A673 (cell line): ENCODE data around the gene ACTMAP. TPM values are rescaled to one million over a fixed set of nuclear protein-coding genes. Genes with fewer than 3 reads are reported as not detected.
"Not testable (repeated sequence)": the region's sequence is repeated elsewhere in the genome, so short reads cannot be mapped to it uniquely, and the experiment has no call there.

Source experiments
- BruUV-seq: library from RNA; stranded (reverse); fragments of 400-500 nt; replicated peaks from 2 replicates; lab custom pipeline; 2021; lab: Mats Ljungman, UMichigan
- CTCF ChIA-PET: fragments of 300-600 bp; sonication (Branson Sonifier 250); formaldehyde crosslinking; loops from one replicate; lab custom pipeline; 2022; ENCODE audit warnings: antibody characterized with exemption; lab: Charles Lee
- POLR2A ChIA-PET: fragments of 300-600 bp; sonication (Branson Sonifier 250); formaldehyde crosslinking; loops from one replicate; lab custom pipeline; 2022; ENCODE audit warnings: antibody characterized with exemption; ENCODE audit not compliant: low non-redundant PET; lab: Charles Lee
- DNase-seq: peaks from one replicate; pipeline ENCODE4 v3.0.0-alpha.2; 2015; ENCODE audit warnings: low spot score
- H3K27ac ChIP-seq: fragments of 200-600 bp; sonication (generic); 2 replicates; pipeline ENCODE4 v1.5.1; 2016; ENCODE audit warnings: mixed run types, low read depth, mild to moderate bottlenecking, mixed read lengths, antibody characterized with exemption, low read length; ENCODE audit not compliant: poor library complexity, severe bottlenecking
- H3K27me3 ChIP-seq: fragments of 200-600 bp; sonication (generic); replicated peaks from 2 replicates; pipeline ENCODE4 v1.6.1; 2017; ENCODE audit warnings: mixed run types, low read depth, mild to moderate bottlenecking, mixed read lengths, antibody characterized with exemption, low read length; ENCODE audit not compliant: insufficient read depth, poor library complexity
- H3K36me3 ChIP-seq: fragments of 200-600 bp; sonication (generic); 2 replicates; pipeline ENCODE4 v1.6.1; 2016; ENCODE audit warnings: mixed run types, mild to moderate bottlenecking, mixed read lengths, antibody characterized with exemption, low read length; ENCODE audit not compliant: insufficient read depth, poor library complexity, severe bottlenecking
- H3K4me1 ChIP-seq: fragments of 200-600 bp; sonication (generic); 2 replicates; pipeline ENCODE4 v1.6.1; 2017; ENCODE audit warnings: mixed run types, mild to moderate bottlenecking, mixed read lengths, antibody characterized with exemption, low read length; ENCODE audit not compliant: insufficient read depth, poor library complexity, severe bottlenecking
- H3K4me3 ChIP-seq: fragments of 200-600 bp; sonication (generic); 2 replicates; pipeline ENCODE4 v1.5.1; 2016; ENCODE audit warnings: low read depth, mixed run types, mild to moderate bottlenecking, mixed read lengths, low read length; ENCODE audit not compliant: poor library complexity, severe bottlenecking
- H3K9me3 ChIP-seq: fragments of 200-600 bp; sonication (generic); 2 replicates; pipeline ENCODE4 v1.6.1; 2016; ENCODE audit warnings: mixed run types, low read depth, mild to moderate bottlenecking, mixed read lengths, antibody characterized with exemption, low read length; ENCODE audit not compliant: poor library complexity, severe bottlenecking
- CTCF ChIP-seq: fragments of 300-800, 200-600 bp; sonication (generic); conservative IDR thresholded peaks from 2 replicates; pipeline ENCODE4 v1.5.1; 2017; ENCODE audit warnings: low read depth, mild to moderate bottlenecking, antibody characterized with exemption, low read length, moderate library complexity, mixed read lengths
- EZH2 ChIP-seq: fragments of 200-600 bp; sonication (generic); IDR thresholded peaks from 2 replicates; pipeline ENCODE4 v1.6.1; 2017; ENCODE audit warnings: borderline replicate concordance, low read depth, mild to moderate bottlenecking, mixed read lengths, antibody characterized with exemption, low read length; ENCODE audit not compliant: poor library complexity, severe bottlenecking
- intact Hi-C: fragments of 100-400 bp; cut with micrococcal nuclease; formaldehyde crosslinking; loops from one replicate; pipeline ENCODE4 v1.10.0; 2022; ENCODE audit not compliant: unreplicated experiment
- total RNA-seq: library from RNA; stranded (reverse); gene quantifications from 2 replicates; pipeline ENCODE4 v1.2.3, GENCODE V29; 2021

Gene ACTMAP
- total RNA-seq, 1 experiment from 2014 or later: 17.1 TPM

DNA sequence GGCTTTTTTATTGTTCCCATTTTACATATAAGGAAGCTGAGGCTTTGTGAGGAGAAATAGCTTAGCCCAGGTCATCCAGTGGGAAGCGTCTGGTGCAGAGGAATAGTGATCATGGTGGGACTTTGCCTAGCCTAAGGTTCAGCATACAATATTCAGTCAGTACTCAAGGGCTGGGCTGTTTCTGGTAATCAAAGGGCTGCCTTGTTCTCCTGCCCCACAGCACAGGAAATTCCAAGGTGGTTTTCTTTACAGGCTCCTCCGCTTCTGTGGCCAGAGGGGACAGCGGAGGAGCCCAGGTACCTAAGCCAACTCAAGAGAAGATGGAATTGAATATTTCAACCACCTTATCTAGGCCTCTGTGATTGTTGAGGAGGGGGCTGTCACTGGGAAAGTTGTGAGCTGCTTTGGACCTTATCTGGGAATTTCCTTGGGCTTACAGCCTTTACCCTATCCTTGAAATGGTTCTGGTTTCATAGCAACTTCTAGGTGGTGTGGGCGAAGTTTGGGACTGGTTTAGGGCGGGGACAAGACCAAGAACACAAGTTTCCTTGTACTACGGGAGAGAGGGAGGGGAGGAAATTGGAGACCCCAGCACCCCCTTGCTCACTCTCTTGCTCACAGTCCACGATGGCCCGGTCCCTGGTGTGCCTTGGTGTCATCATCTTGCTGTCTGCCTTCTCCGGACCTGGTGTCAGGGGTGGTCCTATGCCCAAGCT lies 24.8 kb upstream of the ACTMAP start, which contains the start of gene MIA:
TSS of gene MIA (plus strand) at position 606 of the 716 bp plus-strand sequence. CDS start at position 628, 22 bp downstream.
- no peaks in the 10 kb centered on the region for H3K9me3 ChIP-seq
- no TSS peak for BruUV-seq
- no peak for DNase-seq
- ChIA-PET POLR2A (interaction anchor here (0.5 kb wide), 1 partner anchor 84 kb away, joined by 4 read pairs; no protein-coding TSS in a partner anchor), CTCF (no interaction called here)
- peaks cover 12% of the 10 kb centered on the region for H3K4me1 ChIP-seq
- TF ChIP-seq EZH2 (no peak), CTCF (no peak)
- no peak within 1 kb of the TSS for H3K27ac ChIP-seq
- H3K27me3 ChIP-seq: no peaks in the 10 kb centered on the region
- H3K36me3 ChIP-seq: no peaks in the 10 kb centered on the region
- intact Hi-C loops: no loop called here
- H3K4me3 ChIP-seq: no peak within 1 kb of the TSS

DNA sequence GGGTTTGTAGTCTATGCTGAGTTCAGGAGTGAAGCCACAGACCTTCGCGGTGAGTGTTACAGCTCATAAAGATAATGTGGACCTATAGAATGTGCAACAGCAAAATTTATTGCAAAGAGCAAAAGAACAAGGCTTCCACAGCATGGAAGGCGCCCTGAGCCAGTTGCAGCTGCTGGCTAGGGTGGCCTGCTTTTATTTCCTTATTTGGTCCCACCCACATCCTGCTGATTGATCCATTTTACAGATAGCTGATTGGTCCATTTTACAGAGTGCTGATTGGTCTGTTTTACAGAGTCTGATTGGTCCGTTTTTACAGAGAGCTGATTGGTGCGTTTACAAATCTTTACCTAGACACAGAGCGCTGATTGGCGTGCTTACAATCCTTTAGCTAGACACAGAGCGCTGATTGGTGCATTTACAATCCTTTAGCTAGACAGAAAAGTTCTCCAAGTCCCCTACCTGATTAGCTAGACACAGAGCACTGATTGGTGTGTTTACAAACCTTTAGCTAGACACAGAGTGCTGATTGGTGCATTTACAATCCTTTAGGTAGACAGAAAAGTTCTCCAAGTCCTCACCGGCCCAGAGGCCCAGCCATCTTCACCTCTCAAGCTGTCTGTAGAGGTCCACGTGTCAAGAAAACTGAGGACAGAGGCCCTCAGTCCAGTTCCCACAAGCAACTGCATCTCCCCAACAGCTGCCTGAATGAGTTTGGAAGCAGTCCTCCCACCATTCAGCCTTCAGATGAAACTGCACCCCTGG lies 21.0 kb upstream of the ACTMAP start:
- H3K4me1 ChIP-seq, H3K36me3 ChIP-seq, H3K9me3 ChIP-seq, intact Hi-C loops, CTCF ChIA-PET, BruUV-seq, H3K4me3 ChIP-seq, POLR2A ChIA-PET, H3K27ac ChIP-seq, H3K27me3 ChIP-seq: not testable (repeated sequence)
- DNase-seq: peak; percentile 36

DNA sequence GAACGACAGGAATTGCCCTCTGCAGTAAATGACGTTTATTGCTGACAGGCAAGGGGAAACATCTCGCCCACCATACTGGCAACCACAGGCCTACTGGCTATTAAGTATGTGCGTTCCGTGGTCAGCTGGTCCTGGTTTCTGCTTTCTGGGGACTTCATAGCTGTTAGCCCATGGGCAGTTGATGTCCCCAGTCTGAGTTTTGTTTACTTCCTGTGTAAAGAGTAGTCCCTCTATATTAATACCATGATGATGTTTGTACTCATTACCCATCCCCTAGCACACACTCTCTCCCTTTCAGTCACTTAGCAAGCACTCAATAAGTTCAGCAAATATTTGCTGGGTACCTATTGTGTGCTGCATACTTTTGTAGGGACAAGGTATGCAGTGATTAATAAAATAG lies 18.6 kb upstream of the ACTMAP start:
- no peak for DNase-seq
- no peaks in the 10 kb centered on the region for H3K9me3 ChIP-seq
- H3K36me3 ChIP-seq: peaks cover 23% of the 10 kb centered on the region
- ChIA-PET CTCF (no interaction called here), POLR2A (no interaction called here)
- no peaks in the 10 kb centered on the region for H3K4me1 ChIP-seq
- TF ChIP-seq EZH2: no peak
- TF ChIP-seq CTCF: no peak
- H3K27ac ChIP-seq: no peak overlapping the region
- H3K4me3 ChIP-seq: no peak overlapping the region
- intact Hi-C loops: no loop called here
- no TSS peak for BruUV-seq
- H3K27me3 ChIP-seq: no peaks in the 10 kb centered on the region

- intact Hi-C loops, H3K27me3 ChIP-seq, BruUV-seq, POLR2A ChIA-PET, CTCF ChIA-PET, DNase-seq, H3K4me3 ChIP-seq, H3K4me1 ChIP-seq, H3K9me3 ChIP-seq, H3K27ac ChIP-seq: not testable (repeated sequence)
- H3K36me3 ChIP-seq: peaks cover 48% of the 10 kb centered on the region
Observed at GRCh38 chr19:40766385-40766784, 16.1 kb upstream of the ACTMAP start.
